ENCODE measurements around the gene HOGA1. TPM values are rescaled to one million over a fixed set of nuclear protein-coding genes. Genes with fewer than 3 reads are reported as not detected.

Gene HOGA1
- polyA plus RNA-seq, 1 of the 3 experiments (the other 2 are of a cell fraction), result 2.9 TPM

- Histone ChIP-seq H3K9me2 (no peaks in the 10 kb centered on the region), H3K27me3 (ENCODE audit: insufficient read depth) (no peaks in the 10 kb centered on the region), H2AFZ (ENCODE audit: low read depth) (no peak overlapping the region), H3F3A (replicated peaks; ENCODE audit: insufficient read depth) (peaks cover 13% of the 10 kb centered on the region), H3K36me3 (replicated peaks in 1 of 2; ENCODE audit: control insufficient read depth in 1 of 2, insufficient read depth in 2 of 2, low read length in 1 of 2) (no peaks in the 10 kb centered on the region), H3K4me1 (ENCODE audit: control insufficient read depth in 1 of 2, insufficient read depth in 2 of 2, low read depth in 1 of 2, low read length in 1 of 2) (peaks cover 16 to 38% of the 10 kb centered on the region in 2 experiments; a peak in 3 of 4 replicates), H3K4me3 (ENCODE audit: low read depth in 2 of 2, low read length in 1 of 2) (no peak overlapping the region), H3K79me2 (ENCODE audit: insufficient read depth) (peaks cover 70% of the 10 kb centered on the region), H3K4me2 (no peak overlapping the region), H4K20me1 (ENCODE audit: insufficient read depth) (peaks cover 7% of the 10 kb centered on the region; the same call in 1 of the 2 replicates), H3K27ac (ENCODE audit: low read depth in 2 of 2, low read length in 1 of 2) (peak overlapping the region in 1 of 2 experiments; percentile 95; a peak in 1 of 4 replicates), H3K9ac (no peak overlapping the region), H3K9me3 (no peaks in the 10 kb centered on the region)
- WGBS (ENCODE audit: low lambda C conversion rate), result 91% methylated on average over 4 of the region's 6 CpGs
- CTCF ChIA-PET, result interaction anchor here (0.7 to 5.1 kb wide), 11 partner anchors 9 to 92 kb away, joined by 3 to 53 read pairs (median 4); partner anchors contain the start of genes ANKRD2 and UBTD1
- TF ChIP-seq RAD21 (IDR thresholded peaks at IDR 0.05; ENCODE audit: low read length) (peak; percentile 42; the same call in 1 of the 2 replicates), GABPA (IDR thresholded peaks at IDR 0.05; ENCODE audit: low read depth) (no peak), SMC3 (IDR thresholded peaks at IDR 0.05; ENCODE audit: low read depth, low read length) (peak; percentile 28)
- TF ChIP-seq, protein P1, sequence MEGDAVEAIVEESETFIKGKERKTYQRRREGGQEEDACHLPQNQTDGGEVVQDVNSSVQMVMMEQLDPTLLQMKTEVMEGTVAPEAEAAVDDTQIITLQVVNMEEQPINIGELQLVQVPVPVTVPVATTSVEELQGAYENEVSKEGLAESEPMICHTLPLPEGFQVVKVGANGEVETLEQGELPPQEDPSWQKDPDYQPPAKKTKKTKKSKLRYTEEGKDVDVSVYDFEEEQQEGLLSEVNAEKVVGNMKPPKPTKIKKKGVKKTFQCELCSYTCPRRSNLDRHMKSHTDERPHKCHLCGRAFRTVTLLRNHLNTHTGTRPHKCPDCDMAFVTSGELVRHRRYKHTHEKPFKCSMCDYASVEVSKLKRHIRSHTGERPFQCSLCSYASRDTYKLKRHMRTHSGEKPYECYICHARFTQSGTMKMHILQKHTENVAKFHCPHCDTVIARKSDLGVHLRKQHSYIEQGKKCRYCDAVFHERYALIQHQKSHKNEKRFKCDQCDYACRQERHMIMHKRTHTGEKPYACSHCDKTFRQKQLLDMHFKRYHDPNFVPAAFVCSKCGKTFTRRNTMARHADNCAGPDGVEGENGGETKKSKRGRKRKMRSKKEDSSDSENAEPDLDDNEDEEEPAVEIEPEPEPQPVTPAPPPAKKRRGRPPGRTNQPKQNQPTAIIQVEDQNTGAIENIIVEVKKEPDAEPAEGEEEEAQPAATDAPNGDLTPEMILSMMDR (IDR thresholded peaks at IDR 0.05), result peak; percentile 59
- peak; percentile 62 for DNase-seq
- POLR2A ChIA-PET, result no interaction called here
Measured at GRCh38 chr10:97534746-97535367, 49.3 kb upstream of the HOGA1 start.

GRCh38 chr10:97537186-97537869, 46.9 kb upstream of the HOGA1 start:
- Histone ChIP-seq H3K36me3 (replicated peaks in 1 of 2; ENCODE audit: control insufficient read depth in 1 of 2, insufficient read depth in 2 of 2, low read length in 1 of 2) (no peaks in the 10 kb centered on the region), H3K9ac (no peak overlapping the region), H3K4me2 (no peak overlapping the region), H2AFZ (ENCODE audit: low read depth) (no peak overlapping the region), H3F3A (replicated peaks; ENCODE audit: insufficient read depth) (peaks cover 23% of the 10 kb centered on the region), H3K4me3 (ENCODE audit: low read depth in 2 of 2, low read length in 1 of 2) (no peak overlapping the region), H4K20me1 (ENCODE audit: insufficient read depth) (peaks cover 7% of the 10 kb centered on the region; the same call in 1 of the 2 replicates), H3K27me3 (ENCODE audit: insufficient read depth) (no peaks in the 10 kb centered on the region), H3K79me2 (ENCODE audit: insufficient read depth) (peaks cover 67% of the 10 kb centered on the region), H3K27ac (ENCODE audit: low read depth in 2 of 2, low read length in 1 of 2) (peak overlapping the region in 1 of 2 experiments; percentile 100; a peak in 1 of 4 replicates), H3K9me2 (no peaks in the 10 kb centered on the region), H3K9me3 (no peaks in the 10 kb centered on the region), H3K4me1 (ENCODE audit: control insufficient read depth in 1 of 2, insufficient read depth in 2 of 2, low read depth in 1 of 2, low read length in 1 of 2) (peaks cover 19 to 44% of the 10 kb centered on the region in 2 experiments; a peak in 3 of 4 replicates)
- CTCF ChIA-PET, result interaction anchor here (1.4 to 8.6 kb wide), 2 partner anchors 14 to 19 kb away, joined by 3 to 61 read pairs; no protein-coding TSS in a partner anchor
- WGBS (ENCODE audit: low lambda C conversion rate), result 90% methylated on average over 4 of the region's 5 CpGs
- DNase-seq, result no peak
- TF ChIP-seq TEAD4 (IDR thresholded peaks at IDR 0.05; ENCODE audit: borderline replicate concordance, insufficient read depth), result no peak
- TF ChIP-seq EZH2phosphoT487 (IDR thresholded peaks at IDR 0.05; ENCODE audit: borderline replicate concordance, low read depth), result no peak
- TF ChIP-seq NRF1 (IDR thresholded peaks at IDR 0.05; ENCODE audit: low read depth, low read length), result no peak
- no peak for TF ChIP-seq FOSL2 (IDR thresholded peaks at IDR 0.05; ENCODE audit: borderline replicate concordance, low read depth)
- TF ChIP-seq POLR2AphosphoS5 (IDR thresholded peaks at IDR 0.05; ENCODE audit: low read depth, low read length), result no peak
- TF ChIP-seq ELF1 (IDR thresholded peaks at IDR 0.05), result no peak
- TF ChIP-seq, protein P1 (IDR thresholded peaks at IDR 0.05), result no peak
- no peak for TF ChIP-seq JUND (IDR thresholded peaks at IDR 0.05)
- no peak for TF ChIP-seq YY1 (IDR thresholded peaks at IDR 0.05; ENCODE audit: low read depth)
- TF ChIP-seq, protein P2, sequence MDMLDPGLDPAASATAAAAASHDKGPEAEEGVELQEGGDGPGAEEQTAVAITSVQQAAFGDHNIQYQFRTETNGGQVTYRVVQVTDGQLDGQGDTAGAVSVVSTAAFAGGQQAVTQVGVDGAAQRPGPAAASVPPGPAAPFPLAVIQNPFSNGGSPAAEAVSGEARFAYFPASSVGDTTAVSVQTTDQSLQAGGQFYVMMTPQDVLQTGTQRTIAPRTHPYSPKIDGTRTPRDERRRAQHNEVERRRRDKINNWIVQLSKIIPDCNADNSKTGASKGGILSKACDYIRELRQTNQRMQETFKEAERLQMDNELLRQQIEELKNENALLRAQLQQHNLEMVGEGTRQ (IDR thresholded peaks at IDR 0.05; ENCODE audit: borderline replicate concordance, low read depth, low read length), result no peak
- TF ChIP-seq TAF1 (IDR thresholded peaks at IDR 0.05; ENCODE audit: borderline replicate concordance, low read depth, low read length), result no peak
- no peak for TF ChIP-seq SIN3A (IDR thresholded peaks at IDR 0.05; ENCODE audit: borderline replicate concordance, low read depth, low read length)
- TF ChIP-seq IRF3 (IDR thresholded peaks at IDR 0.05; ENCODE audit: low read depth, low read length), result no peak
- TF ChIP-seq CHD2 (IDR thresholded peaks at IDR 0.05; ENCODE audit: low read length, partially characterized antibody), result no peak
- no peak for TF ChIP-seq RCOR1 (IDR thresholded peaks at IDR 0.05; ENCODE audit: low read length)
- TF ChIP-seq, protein P3, sequence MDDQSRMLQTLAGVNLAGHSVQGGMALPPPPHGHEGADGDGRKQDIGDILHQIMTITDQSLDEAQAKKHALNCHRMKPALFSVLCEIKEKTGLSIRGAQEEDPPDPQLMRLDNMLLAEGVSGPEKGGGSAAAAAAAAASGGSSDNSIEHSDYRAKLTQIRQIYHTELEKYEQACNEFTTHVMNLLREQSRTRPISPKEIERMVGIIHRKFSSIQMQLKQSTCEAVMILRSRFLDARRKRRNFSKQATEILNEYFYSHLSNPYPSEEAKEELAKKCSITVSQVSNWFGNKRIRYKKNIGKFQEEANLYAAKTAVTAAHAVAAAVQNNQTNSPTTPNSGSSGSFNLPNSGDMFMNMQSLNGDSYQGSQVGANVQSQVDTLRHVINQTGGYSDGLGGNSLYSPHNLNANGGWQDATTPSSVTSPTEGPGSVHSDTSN (IDR thresholded peaks at IDR 0.05), result no peak
- POLR2A ChIA-PET, result no interaction called here
